KOPT-K1 (cell line): ENCODE results near the gene RAP1GAP.

Experiments
- H3K27ac ChIP-seq: fragments of 200-600 bp; sonication (generic); 2 replicates; pipeline ENCODE4 v1.5.1; 2016; ENCODE audit warnings: antibody characterized with exemption, mild to moderate bottlenecking, low read depth, low read length; ENCODE audit not compliant: poor library complexity, severe bottlenecking
- H3K36me3 ChIP-seq: fragments of 200-600 bp; sonication (generic); 2 replicates; pipeline ENCODE4 v1.5.1; 2017; ENCODE audit warnings: antibody characterized with exemption, mild to moderate bottlenecking, low read length, moderate library complexity; ENCODE audit not compliant: insufficient read depth
- H3K9me3 ChIP-seq: fragments of 200-600 bp; sonication (generic); 2 replicates; pipeline ENCODE4 v1.5.1; 2017; ENCODE audit warnings: antibody characterized with exemption, low read length, mild to moderate bottlenecking; ENCODE audit not compliant: insufficient read depth, poor library complexity, severe bottlenecking

Gene RAP1GAP

DNA sequence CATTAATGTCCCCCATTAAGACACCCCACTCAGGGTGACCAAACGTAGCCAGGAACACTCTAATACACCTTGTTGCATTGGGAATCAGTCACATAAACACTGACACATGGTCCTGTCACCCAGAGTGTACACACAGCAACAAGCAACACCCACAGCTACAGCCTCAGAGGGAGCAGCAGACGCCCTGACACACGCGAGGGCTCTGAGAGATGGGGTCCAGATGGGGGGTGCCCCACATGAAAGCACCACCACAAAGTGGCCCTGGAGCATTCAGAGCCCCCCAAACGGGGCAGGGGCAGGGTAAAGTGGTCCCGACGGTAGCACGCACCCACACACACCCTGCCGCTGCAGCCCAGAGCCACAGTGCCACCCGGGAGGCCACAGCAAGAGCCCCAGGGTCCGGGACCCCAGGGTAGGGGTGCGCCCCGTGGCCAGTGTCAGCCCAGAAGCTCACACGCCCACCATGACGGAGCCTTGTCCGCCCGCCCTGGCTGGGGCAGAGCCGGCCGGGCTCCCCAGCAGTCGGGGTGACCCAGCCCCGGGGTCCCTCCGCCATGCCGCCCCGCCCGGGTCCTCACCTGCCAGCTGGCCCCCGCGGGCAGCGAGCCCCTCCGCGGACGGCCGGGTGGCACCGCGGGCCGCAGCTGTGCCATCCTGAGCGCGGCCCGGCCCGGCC lies 47.3 kb downstream of the RAP1GAP start:
- peak overlapping the region; percentile 82 for H3K27ac ChIP-seq
- H3K36me3 ChIP-seq: peaks cover 9% of the 10 kb centered on the region
- H3K9me3 ChIP-seq: no peaks in the 10 kb centered on the region

- H3K9me3 ChIP-seq: no peaks in the 10 kb centered on the region
- peaks cover 18% of the 10 kb centered on the region for H3K36me3 ChIP-seq
- peak overlapping the region; percentile 82 for H3K27ac ChIP-seq
These were observed 48.1 kb downstream of the RAP1GAP start for GRCh38 chr1:21621051-21621450.

- Histone ChIP-seq H3K9me3 (no peaks in the 10 kb centered on the region), H3K27ac (peak overlapping the region; percentile 82), H3K36me3 (peaks cover 23% of the 10 kb centered on the region)
These were observed 48.7 kb downstream of the RAP1GAP start for GRCh38 chr1:21620496-21620895.

- Histone ChIP-seq H3K9me3 (no peaks in the 10 kb centered on the region), H3K27ac (peak overlapping the region; percentile 82), H3K36me3 (peaks cover 26% of the 10 kb centered on the region)
These were observed 49.1 kb downstream of the RAP1GAP start for GRCh38 chr1:21620011-21620410.

GRCh38 chr1:21619375-21619947 lies 49.7 kb downstream of the RAP1GAP start:
- H3K9me3 ChIP-seq: no peaks in the 10 kb centered on the region
- peak overlapping the region; percentile 82 for H3K27ac ChIP-seq
- H3K36me3 ChIP-seq: peaks cover 32% of the 10 kb centered on the region

DNA sequence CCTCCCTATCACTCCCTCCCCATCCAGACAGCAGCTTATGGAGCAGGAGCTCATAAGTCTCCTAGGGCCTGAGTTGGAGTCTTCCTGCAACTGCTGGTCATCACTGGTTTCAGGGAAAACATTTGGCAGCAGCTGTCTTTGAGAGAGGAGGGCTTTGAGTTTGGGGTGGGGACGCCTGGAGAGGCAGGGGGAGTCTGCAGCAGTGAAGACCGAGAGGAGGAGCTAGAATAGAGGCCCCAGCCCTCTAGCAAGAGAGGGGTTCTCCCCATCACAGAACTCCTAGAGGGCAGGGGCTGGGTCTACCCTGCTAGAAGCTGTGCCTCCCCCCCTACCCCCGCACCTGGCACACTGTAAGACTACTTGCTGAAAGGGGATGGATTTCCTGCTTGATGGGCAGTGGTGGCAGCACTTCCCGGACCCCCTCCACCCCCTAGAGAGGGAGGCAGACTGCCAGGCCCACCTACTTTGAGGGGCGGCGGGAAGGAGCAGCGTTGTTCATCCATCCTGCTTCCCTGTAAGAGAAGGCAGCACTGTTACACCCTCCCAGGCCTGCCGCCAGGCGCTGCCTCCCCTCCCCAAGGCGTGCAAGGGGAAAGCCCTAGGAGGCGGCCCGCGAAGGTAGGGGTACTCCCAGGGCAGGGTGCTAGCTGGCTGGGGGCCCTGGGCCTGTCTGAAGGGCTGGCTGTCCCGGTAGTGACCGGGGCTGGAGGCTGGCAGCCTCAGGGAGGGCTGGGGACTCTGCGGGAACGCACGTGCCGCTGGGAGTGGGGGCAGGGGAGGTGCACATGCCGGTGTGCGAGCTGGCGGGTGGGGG lies 50.4 kb downstream of the RAP1GAP start:
- Histone ChIP-seq H3K36me3 (peaks cover 39% of the 10 kb centered on the region), H3K27ac (peak overlapping the region; percentile 82), H3K9me3 (no peaks in the 10 kb centered on the region)

DNA sequence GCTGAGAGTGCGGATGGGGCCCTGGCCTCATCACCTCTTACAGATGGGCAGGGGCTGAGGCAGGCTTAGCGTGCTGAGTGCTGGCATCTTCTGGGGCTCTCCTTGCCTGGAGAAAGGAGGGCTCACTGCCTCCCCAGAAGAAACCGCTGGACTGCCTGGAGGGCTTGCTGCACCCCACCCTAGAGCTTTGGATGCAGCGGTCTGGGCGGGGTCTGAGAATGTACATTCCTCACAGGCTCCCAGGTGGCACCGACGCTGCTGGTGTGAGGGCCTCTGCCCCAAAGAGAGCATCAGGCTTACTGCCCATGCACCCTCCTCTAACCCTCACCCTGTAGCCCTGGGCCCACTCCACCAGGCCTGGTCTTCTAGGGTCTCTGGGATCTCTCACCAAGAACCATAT lies 51.1 kb downstream of the RAP1GAP start:
- Histone ChIP-seq H3K36me3 (peaks cover 46% of the 10 kb centered on the region), H3K27ac (peak overlapping the region; percentile 82), H3K9me3 (no peaks in the 10 kb centered on the region)

DNA sequence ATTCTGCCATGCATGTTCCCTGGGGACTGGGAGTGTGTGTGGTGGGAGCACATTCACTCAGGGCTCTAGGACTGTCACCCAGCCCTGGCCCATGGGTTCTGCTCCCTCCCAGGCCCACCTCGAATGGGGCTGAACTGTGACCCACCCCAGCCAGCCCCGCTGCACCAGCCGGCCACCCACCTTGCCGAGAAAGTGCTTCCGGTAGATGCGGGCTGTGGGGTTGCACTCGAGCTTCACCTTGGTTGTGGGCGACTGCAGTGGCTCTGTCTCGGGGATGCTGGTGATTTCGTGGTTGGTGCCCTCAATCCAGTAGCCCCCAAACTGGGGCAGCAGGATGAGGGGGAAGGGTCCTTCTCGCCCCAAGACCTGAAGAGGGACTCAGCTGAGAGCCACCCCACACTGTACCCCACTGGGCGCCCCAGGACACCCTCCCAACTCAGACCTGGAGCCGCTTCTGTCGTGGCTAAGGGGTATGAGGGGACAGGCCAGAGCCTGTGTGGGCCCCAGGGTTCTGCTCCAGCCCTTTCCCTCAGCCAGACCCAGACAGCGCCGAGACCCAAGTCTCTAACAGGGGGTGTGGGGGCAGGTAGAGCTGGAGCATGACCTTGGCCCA lies 51.9 kb downstream of the RAP1GAP start:
- no peaks in the 10 kb centered on the region for H3K9me3 ChIP-seq
- H3K27ac ChIP-seq: no peak overlapping the region
- peaks cover 54% of the 10 kb centered on the region for H3K36me3 ChIP-seq

DNA sequence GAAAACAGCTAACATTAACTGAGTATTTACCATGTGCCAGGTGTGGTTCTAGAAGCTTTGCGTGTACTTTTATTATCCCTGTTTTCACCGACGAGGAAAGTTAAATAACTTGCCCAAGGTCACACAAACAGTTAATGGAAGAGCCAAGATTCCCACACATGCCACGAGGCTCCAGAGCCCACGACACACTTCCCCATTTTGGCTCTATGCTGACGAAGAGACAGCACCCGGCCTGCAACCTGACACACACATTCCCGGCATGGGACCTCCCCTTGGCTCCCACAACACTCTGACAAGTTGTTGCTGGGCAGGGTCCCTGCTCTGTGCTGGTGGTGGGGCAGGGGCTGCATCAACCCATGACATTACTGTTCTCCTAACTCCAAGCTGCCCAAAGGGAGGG lies 52.8 kb downstream of the RAP1GAP start:
- no peak overlapping the region for H3K27ac ChIP-seq
- peaks cover 62% of the 10 kb centered on the region for H3K36me3 ChIP-seq
- no peaks in the 10 kb centered on the region for H3K9me3 ChIP-seq

- no peak overlapping the region for H3K27ac ChIP-seq
- H3K36me3 ChIP-seq: peaks cover 81% of the 10 kb centered on the region
These were observed 54.6 kb downstream of the RAP1GAP start for GRCh38 chr1:21614419-21615115.

DNA sequence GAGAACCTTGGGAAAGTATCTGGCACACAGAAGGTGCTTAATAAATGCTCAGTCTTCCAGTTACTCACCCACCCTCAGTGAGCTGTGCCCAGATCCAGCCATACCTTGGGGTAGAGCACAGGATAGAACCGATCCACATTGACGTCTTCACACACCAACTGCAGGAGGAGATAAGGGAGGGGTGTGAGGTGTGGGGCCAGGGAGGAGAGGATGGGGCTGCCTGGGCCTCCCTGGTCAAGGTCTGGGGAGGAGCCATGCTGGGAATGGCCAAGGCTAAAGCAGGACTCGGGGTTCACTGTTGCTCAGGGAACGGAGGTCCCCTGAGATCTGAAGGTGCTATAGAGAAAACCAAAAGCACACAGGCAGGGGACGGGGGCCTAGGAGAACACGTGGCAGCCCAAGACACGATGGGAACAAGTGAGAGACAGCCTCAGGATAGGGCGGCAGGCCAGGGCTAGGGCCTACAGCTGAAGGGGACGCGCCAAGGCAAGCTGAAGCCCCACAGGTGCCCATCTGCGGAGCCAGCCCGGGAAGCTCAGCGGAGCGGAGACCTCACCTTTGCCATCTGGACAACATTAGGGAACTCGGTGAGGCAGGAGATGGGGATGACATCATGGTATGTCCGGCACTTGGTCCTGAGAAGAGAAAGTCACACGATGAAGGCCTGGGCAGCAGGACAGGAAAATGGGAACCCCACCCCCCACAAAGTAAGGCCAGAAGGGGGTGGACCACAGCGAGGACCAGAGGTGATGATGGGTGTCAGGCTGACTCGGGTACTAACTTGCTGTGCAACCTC lies 55.9 kb downstream of the RAP1GAP start:
- Histone ChIP-seq H3K36me3 (peaks cover 94% of the 10 kb centered on the region), H3K9me3 (no peaks in the 10 kb centered on the region), H3K27ac (no peak overlapping the region)

More at GRCh38 chr1:21614419-21615115, 54.6 kb downstream of the RAP1GAP start:
- no peaks in the 10 kb centered on the region for H3K9me3 ChIP-seq

GRCh38 chr1:21612057-21612456 lies 57.1 kb downstream of the RAP1GAP start:
- no peaks in the 10 kb centered on the region for H3K9me3 ChIP-seq
- peaks cover 96% of the 10 kb centered on the region for H3K36me3 ChIP-seq
- H3K27ac ChIP-seq: no peak overlapping the region

- Histone ChIP-seq H3K9me3 (no peaks in the 10 kb centered on the region), H3K27ac (no peak overlapping the region), H3K36me3 (peaks cover 95% of the 10 kb centered on the region)
These were observed 58.0 kb downstream of the RAP1GAP start for GRCh38 chr1:21610989-21611785.
